Mammary epithelial cell (primary cell): Measurements from ENCODE around the gene TMEM183A.

Experiments
- EZH2 ChIP-seq: IDR thresholded peaks from 2 replicates; pipeline ENCODE4 v1.6.1; 2012; ENCODE audit warnings: low read length, inconsistent platforms, borderline replicate concordance
- TF ChIP-seq, protein P1 (sequence below), 2 donors: IDR thresholded peaks in 1 of 2; conservative IDR thresholded peaks in 1 of 2; 2 replicates each; pipeline ENCODE4 v1.5.1; 2011 to 2012; ENCODE audit warnings: inconsistent platforms in 2 of 2, low read length in 2 of 2, mild to moderate bottlenecking in 2 of 2, control low read depth in 1 of 2, low read depth in 1 of 2; ENCODE audit not compliant: insufficient read depth in 1 of 2; ENCODE audit errors: extremely low read depth in 1 of 2

DNA sequence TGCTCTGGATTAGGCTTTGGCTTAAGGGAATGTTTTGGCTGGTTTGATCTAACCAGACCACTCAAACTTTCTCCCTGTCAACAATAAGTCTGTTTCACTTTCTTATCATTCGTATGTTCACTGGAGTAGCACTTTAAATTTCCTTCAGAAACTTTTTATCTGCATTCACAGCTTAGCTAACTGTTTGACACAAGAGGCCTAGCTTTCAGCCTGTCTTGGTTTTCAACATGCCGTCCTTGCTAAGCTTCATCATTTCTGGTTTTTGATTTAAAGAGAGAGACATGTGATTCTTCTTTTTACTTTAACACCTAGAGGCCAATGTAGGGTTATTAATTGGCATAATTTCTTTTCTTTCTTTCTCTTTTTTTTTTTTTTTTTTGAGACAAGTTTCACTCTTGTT lies 25.2 kb upstream of the TMEM183A start:
- TF ChIP-seq, protein P1, sequence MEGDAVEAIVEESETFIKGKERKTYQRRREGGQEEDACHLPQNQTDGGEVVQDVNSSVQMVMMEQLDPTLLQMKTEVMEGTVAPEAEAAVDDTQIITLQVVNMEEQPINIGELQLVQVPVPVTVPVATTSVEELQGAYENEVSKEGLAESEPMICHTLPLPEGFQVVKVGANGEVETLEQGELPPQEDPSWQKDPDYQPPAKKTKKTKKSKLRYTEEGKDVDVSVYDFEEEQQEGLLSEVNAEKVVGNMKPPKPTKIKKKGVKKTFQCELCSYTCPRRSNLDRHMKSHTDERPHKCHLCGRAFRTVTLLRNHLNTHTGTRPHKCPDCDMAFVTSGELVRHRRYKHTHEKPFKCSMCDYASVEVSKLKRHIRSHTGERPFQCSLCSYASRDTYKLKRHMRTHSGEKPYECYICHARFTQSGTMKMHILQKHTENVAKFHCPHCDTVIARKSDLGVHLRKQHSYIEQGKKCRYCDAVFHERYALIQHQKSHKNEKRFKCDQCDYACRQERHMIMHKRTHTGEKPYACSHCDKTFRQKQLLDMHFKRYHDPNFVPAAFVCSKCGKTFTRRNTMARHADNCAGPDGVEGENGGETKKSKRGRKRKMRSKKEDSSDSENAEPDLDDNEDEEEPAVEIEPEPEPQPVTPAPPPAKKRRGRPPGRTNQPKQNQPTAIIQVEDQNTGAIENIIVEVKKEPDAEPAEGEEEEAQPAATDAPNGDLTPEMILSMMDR (conservative IDR thresholded peaks at IDR 0.05 in 1 of 2, IDR thresholded peaks at IDR 0.05 in 1 of 2; ENCODE audit: extremely low read depth in 1 of 2, insufficient read depth in 1 of 2, low read depth in 1 of 2, low read length in 2 of 2), result no peak
- no peak for TF ChIP-seq EZH2
